HG03432 (cell line): ENCODE data around the gene U2AF1L4.

Experiments used
- ATAC-seq: cut with Tn5 transposase; IDR thresholded peaks from one replicate; pipeline ENCODE4 v1.9.1; 2021; ENCODE audit warnings: mild to moderate bottlenecking, moderate library complexity; ENCODE audit not compliant: unreplicated experiment

The U2AF1L4 gene

GRCh38 chr19:35745328-35746086 lies at the start of gene U2AF1L4, which contains the start of gene PSENEN:
TSS of gene U2AF1L4 (minus strand) at chr19:35745418. CDS start at chr19:35745391, 27 bp downstream.
TSS of gene PSENEN (plus strand) at chr19:35745651. CDS start at chr19:35745931, 280 bp downstream.
- peak; percentile 46 for ATAC-seq

GRCh38 chr19:35793381-35794165 lies 48.4 kb upstream of the U2AF1L4 start:
- ATAC-seq, result no peak

- ATAC-seq, result no peak
Observed at GRCh38 chr19:35792888-35793287, 47.7 kb upstream of the U2AF1L4 start.

GRCh38 chr19:35792312-35792711 lies 47.1 kb upstream of the U2AF1L4 start:
- ATAC-seq, result no peak

GRCh38 chr19:35791814-35792279 lies 46.6 kb upstream of the U2AF1L4 start:
- no peak for ATAC-seq

- ATAC-seq, result no peak
Observed at GRCh38 chr19:35790981-35791813, 46.0 kb upstream of the U2AF1L4 start.

GRCh38 chr19:35789978-35790944 lies 45.0 kb upstream of the U2AF1L4 start:
- no peak for ATAC-seq

- no peak for ATAC-seq
Observed at GRCh38 chr19:35789195-35789977, 44.2 kb upstream of the U2AF1L4 start.

- no peak for ATAC-seq
Observed at GRCh38 chr19:35788205-35788960, 43.2 kb upstream of the U2AF1L4 start.

- ATAC-seq, result no peak
Observed at GRCh38 chr19:35787227-35787799, 42.1 kb upstream of the U2AF1L4 start.

- ATAC-seq, result no peak
Observed at GRCh38 chr19:35786299-35787160, 41.3 kb upstream of the U2AF1L4 start.

GRCh38 chr19:35785339-35785627 lies 40.1 kb upstream of the U2AF1L4 start:
- ATAC-seq, result no peak

- no peak for ATAC-seq
Observed at GRCh38 chr19:35784503-35785338, 39.5 kb upstream of the U2AF1L4 start.

- ATAC-seq, result no peak
Observed at GRCh38 chr19:35783469-35784434, 38.5 kb upstream of the U2AF1L4 start.

- ATAC-seq, result no peak
Observed at GRCh38 chr19:35782589-35782988, 37.4 kb upstream of the U2AF1L4 start.
